Testis (tissue), 3 donors: Measurements from ENCODE around the gene ADAMTS13. TPM values are rescaled to one million over a fixed set of nuclear protein-coding genes. Genes with fewer than 3 reads are reported as not detected.

Experiments
- DNase-seq: peaks from one replicate; pipeline ENCODE4 v3.0.0-alpha.2; 2019
- H3K27ac ChIP-seq, 2 donors: fragments of 200-600 bp; sonication (generic); one replicate each; pipeline ENCODE4 v1.5.1; 2019
- H3K27me3 ChIP-seq: fragments of 200-600 bp; sonication (generic); one replicate; pipeline ENCODE4 v1.5.1; 2019
- H3K36me3 ChIP-seq: fragments of 200-600 bp; sonication (generic); one replicate; pipeline ENCODE4 v1.5.1; 2017; ENCODE audit warnings: low read depth; ENCODE audit errors: missing control alignments
- H3K4me1 ChIP-seq: fragments of 200-600 bp; sonication (generic); one replicate; pipeline ENCODE4 v1.5.1; 2019
- H3K4me3 ChIP-seq, 2 donors: fragments of 200-600 bp; sonication (generic); one replicate each; pipeline ENCODE4 v1.5.1; 2017 to 2019
- H3K9me3 ChIP-seq: fragments of 200-600 bp; sonication (generic); one replicate; pipeline ENCODE4 v1.5.1; 2017
- POLR2A ChIP-seq: fragments of 450-650 bp; IDR thresholded peaks from one replicate; pipeline ENCODE4 v1.6.1; 2017; ENCODE audit warnings: antibody characterized with exemption, mild to moderate bottlenecking, moderate library complexity
- WGBS, 2 donors: methylation state at CpG; one replicate each; pipeline ENCODE4 v1.1.5; 2018; 5-methylcytosine and 5-hydroxymethylcytosine counted together
- intact Hi-C: fragments of 100-400 bp; cut with DNase I; formaldehyde crosslinking; loops from one replicate; pipeline ENCODE4 v1.15.1; 2023; ENCODE audit warnings: low total_unique reads
- polyA plus RNA-seq: library from polyadenylated mRNA; stranded (reverse); fragments of 350-450 nt; fragmentation: Illumina TruSeq; extraction: RNeasy Lipid Tissue Mini Kit (QIAGEN cat#74804); gene quantifications from one replicate; pipeline ENCODE4 v1.2.3, GENCODE V29; 2014; ENCODE audit warnings: low read depth, low replicate concordance; ENCODE audit not compliant: insufficient read depth
- total RNA-seq, 2 donors: library from RNA; depleted of rRNA; stranded (reverse); fragments of >200 nt; gene quantifications; one replicate each; pipeline ENCODE4 v1.2.3, GENCODE V29; 2016
- TF ChIP-seq, protein P1 (sequence below), 3 experiments: fragments of 450-650 bp in 2 of 3; fragments of 200-600 bp in 1 of 3; sonication (generic) in 1 of 3; IDR thresholded peaks; one replicate each; pipeline ENCODE4 v1.5.1; 2016 to 2019; ENCODE audit warnings: antibody characterized with exemption in 3 of 3, mild to moderate bottlenecking in 2 of 3, moderate library complexity in 1 of 3

The ADAMTS13 gene
- total and polyA plus RNA-seq, 3 donors from 2014 or later: 15.4 to 21.2 (median 15.6) TPM

DNA sequence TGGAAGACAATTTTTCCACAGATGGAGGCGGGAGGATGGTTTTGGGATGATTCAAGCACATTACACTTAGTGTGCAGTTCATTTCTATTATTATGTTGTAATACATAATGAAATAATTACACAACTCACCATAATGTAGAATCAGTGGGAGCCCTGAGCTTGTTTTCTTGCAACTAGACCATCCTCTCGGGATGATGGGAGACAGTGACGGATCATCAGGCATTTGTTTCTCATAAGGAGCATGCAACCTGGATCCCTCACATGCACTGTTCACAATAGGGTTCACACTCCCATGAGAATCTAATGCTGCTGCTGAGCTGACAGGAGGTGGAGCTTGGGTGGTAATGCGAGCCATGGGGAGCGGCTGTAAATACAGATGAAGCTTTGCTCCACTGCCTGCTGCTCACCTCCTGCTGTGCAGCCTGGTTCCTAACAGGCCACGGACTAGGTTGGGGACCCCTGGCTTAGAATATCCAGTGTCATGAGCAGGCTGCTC is 44.4 kb upstream of the ADAMTS13 start:
- intact Hi-C loops: no loop called here
- 81 to 87% methylated on average over 6 of the region's 6 CpGs for WGBS, 2 donors
- TF ChIP-seq, protein P1, sequence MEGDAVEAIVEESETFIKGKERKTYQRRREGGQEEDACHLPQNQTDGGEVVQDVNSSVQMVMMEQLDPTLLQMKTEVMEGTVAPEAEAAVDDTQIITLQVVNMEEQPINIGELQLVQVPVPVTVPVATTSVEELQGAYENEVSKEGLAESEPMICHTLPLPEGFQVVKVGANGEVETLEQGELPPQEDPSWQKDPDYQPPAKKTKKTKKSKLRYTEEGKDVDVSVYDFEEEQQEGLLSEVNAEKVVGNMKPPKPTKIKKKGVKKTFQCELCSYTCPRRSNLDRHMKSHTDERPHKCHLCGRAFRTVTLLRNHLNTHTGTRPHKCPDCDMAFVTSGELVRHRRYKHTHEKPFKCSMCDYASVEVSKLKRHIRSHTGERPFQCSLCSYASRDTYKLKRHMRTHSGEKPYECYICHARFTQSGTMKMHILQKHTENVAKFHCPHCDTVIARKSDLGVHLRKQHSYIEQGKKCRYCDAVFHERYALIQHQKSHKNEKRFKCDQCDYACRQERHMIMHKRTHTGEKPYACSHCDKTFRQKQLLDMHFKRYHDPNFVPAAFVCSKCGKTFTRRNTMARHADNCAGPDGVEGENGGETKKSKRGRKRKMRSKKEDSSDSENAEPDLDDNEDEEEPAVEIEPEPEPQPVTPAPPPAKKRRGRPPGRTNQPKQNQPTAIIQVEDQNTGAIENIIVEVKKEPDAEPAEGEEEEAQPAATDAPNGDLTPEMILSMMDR (IDR thresholded peaks at IDR 0.05): no peak
- no peak for TF ChIP-seq POLR2A
- Histone ChIP-seq H3K27me3 (no peaks in the 10 kb centered on the region), H3K4me3 (no peak overlapping the region), H3K27ac (no peak overlapping the region), H3K9me3 (no peaks in the 10 kb centered on the region), H3K36me3 (no peaks in the 10 kb centered on the region), H3K4me1 (peaks cover 15% of the 10 kb centered on the region)
- DNase-seq: no peak

DNA sequence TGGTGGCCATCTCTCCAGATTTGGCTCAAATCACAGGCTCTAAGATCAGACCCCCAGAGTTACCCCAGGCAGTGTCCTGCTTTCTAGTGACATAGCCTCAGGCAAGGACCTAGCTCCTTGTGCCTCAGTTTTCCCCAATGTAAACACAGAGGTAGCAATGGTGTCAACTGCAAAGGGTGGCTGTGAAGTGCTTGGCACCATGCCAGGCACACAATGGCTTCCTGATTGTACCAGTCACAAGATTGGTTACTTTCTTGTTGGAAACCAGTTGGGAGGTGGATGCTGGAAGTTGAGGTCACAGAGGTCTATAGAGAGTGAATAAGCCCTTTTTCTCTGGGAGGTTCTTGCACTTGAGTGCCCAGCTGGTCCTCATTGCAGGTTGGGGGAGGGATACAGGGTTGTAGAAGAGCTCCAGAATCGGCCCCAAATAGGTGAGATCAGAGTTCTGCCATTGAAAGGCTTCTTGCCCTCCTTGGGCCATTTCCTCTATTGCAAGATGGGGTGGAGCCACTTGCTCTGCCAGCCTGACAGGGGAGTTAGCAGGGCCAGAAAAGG is 43.7 kb upstream of the ADAMTS13 start:
- 91 to 93% methylated on average over 1 of the region's 1 CpG for WGBS, 2 donors
- intact Hi-C loops: no loop called here
- TF ChIP-seq, protein P1 (IDR thresholded peaks at IDR 0.05): no peak
- no peak for TF ChIP-seq POLR2A

DNA sequence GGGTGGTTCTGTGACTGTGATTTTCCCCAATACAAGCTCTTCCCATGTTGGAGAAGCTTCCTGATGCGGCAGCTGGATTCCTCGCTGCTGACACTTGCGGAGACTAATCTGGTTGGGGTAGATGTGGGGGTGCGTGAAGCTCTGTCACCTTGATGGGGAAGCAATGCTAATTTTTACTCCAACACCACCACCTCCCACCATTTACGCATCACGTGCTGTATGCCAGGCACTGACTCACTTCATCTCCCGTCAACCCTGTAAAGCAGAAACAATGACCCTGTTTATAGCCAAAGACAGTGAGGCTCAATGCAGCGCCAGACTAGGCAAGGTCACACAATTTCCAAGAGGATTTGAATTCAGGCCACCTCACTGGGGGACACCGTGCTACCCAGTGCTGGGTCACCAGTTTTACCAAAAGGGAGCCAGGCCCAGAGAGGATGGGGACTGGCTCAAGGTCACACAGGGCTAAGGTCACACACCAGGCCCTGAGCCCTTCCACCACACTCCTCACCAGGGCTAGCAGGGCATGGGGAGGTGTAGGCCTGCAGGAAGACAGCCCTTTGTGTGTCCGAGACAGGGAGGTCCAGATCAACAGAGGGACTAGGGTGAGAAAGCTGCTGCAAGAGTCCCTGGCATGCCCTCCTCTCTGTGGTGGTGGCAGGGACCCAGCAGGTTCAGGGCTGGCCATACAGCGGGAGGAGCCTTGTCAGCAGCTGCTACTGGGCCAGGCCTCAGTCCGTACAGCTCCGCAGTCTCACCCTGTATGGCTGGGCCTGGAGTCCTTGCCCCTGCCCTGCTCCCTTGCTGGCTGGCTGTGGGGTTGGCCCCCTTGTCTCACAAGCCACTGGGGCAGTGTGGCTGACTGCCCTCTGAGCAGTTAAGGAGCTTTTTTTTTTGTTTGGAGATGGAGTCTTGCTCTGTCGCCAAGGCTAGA is 42.7 kb upstream of the ADAMTS13 start:
- WGBS, 2 donors: 87 to 90% methylated on average over 10 to 14 of the region's 14 CpGs
- H3K36me3 ChIP-seq: no peaks in the 10 kb centered on the region
- H3K4me3 ChIP-seq: no peak overlapping the region
- TF ChIP-seq, protein P1 (IDR thresholded peaks at IDR 0.05): no peak
- TF ChIP-seq POLR2A: no peak
- intact Hi-C loops: no loop called here
- no peaks in the 10 kb centered on the region for H3K9me3 ChIP-seq
- H3K27me3 ChIP-seq: no peaks in the 10 kb centered on the region
- DNase-seq: no peak
- no peak overlapping the region for H3K27ac ChIP-seq
- H3K4me1 ChIP-seq: peaks cover 8% of the 10 kb centered on the region

More for the DNA sequence above, 43.7 kb upstream of the ADAMTS13 start:
- Histone ChIP-seq H3K36me3 (no peaks in the 10 kb centered on the region), H3K4me1 (peaks cover 10% of the 10 kb centered on the region), H3K27me3 (no peaks in the 10 kb centered on the region), H3K9me3 (no peaks in the 10 kb centered on the region), H3K4me3 (no peak overlapping the region), H3K27ac (no peak overlapping the region)
- DNase-seq: no peak

DNA sequence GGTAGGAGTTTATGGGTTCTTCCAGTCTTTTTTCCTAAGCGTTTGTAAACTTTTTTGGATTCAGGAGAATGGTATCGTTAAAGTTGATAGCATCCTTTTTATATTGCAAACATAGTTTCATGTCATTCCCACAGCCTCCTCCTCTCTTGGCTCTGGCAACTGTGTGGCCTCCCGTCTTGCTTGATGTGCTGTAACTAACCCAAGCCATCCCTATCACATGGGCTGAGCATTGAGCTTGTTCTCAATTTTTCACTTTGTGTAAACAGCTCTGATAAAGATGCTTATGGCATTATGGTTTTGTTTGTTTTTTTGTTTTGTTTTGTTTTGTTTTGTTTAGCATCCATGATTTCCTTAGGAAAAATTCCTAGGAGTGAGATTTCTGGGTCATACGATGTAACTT is 41.4 kb upstream of the ADAMTS13 start:
- no peak overlapping the region for H3K4me3 ChIP-seq
- 68 to 83% methylated on average over 4 of the region's 4 CpGs for WGBS, 2 donors
- H3K27me3 ChIP-seq: no peaks in the 10 kb centered on the region
- no peaks in the 10 kb centered on the region for H3K9me3 ChIP-seq
- no peak overlapping the region for H3K27ac ChIP-seq
- TF ChIP-seq POLR2A: no peak
- TF ChIP-seq, protein P1 (IDR thresholded peaks at IDR 0.05): no peak
- no peaks in the 10 kb centered on the region for H3K36me3 ChIP-seq
- DNase-seq: no peak
- intact Hi-C loops: no loop called here
- peaks cover 4% of the 10 kb centered on the region for H3K4me1 ChIP-seq
